Hematopoietic multipotent progenitor cell treated with erythropoietin and hydrocortisone succinate and interleukin-3 and kit ligand, for 17 days (in vitro differentiated cells): Measurements from ENCODE around the gene OR8B2.
"Not testable (repeated sequence)": the region's sequence is repeated elsewhere in the genome, so short reads cannot be mapped to it uniquely, and the experiment has no call there.

Experiments used
- DNase-seq: peaks from one replicate; pipeline ENCODE4 v3.0.0-alpha.2; 2015; ENCODE audit warnings: low spot score

OR8B2 gene, protein sequence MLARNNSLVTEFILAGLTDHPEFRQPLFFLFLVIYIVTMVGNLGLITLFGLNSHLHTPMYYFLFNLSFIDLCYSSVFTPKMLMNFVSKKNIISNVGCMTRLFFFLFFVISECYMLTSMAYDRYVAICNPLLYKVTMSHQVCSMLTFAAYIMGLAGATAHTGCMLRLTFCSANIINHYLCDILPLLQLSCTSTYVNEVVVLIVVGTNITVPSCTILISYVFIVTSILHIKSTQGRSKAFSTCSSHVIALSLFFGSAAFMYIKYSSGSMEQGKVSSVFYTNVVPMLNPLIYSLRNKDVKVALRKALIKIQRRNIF

DNA sequence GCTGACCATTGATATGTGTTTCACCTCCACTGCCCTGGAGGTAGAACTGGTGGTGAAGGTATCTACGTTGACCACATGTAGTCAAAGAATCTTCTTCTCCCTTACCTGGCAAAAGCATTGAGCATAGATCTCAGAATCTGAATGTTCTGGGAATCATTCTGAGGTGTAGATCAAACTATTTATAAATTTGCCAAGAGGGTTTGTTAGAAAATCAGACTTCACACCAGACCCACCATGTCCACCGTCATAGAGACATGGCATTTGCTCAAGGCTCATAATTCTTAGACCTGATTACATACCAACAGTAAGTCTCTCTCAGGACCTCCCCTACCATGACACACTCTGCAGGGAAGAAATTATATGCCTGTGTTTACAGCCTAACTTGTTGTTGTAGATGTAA is at the start of gene OR8B2:
OR8B2 (minus strand) TSS at position 101 of the 400 bp plus-strand sequence. CDS start 1,156 bp downstream, outside the sequence.
- DNase-seq, result no peak

DNA sequence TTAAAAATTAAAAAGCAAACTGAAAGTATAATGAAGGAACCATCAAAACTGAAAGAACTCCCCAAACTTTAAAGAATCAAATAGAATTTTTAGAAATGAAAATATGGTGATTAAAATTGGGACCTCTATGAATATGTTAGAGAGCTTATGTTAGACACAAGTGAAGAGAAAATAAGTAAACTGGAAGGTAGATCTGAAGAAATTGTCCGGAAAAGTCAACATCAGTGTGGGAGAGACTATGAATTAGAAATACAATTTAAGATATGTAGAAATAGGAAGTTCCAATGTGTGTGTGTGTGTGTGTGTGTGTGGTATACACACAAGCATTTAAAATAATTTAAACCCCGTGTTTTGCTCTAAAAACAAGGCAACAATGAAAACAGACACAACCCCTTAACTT is 45.3 kb upstream of the OR8B2 start:
- DNase-seq, result no peak

DNA sequence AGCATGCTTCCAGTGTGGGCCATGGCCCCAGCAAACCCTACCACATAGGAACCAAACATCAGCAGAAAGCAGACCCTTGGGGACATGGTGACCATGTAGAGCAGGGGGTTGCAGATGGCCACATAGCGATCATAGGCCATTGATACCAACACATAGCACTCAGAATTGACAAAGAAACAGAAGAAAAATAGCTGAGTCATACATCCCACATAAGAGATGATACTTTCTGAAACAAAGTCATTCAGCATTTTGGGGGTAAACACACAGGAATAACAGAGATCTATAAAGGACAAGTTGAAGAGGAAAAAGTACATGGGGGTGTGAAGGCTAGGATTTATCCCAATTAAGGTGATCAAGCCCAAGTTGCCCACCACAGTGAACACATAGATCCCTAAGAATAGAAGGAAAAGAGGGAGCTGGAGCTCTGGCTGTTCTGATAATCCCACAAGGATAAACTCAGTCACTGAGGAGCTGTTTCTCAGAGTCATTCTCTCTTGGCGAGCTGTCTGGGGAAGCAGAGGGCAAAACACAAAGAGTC is 40.2 kb upstream of the OR8B2 start, which contains the start of gene OR8B4:
OR8B4 (minus strand) TSS at position 488 of the 538 bp plus-strand sequence; CDS start at position 488, 0 bp downstream.
- DNase-seq, result no peak

DNA sequence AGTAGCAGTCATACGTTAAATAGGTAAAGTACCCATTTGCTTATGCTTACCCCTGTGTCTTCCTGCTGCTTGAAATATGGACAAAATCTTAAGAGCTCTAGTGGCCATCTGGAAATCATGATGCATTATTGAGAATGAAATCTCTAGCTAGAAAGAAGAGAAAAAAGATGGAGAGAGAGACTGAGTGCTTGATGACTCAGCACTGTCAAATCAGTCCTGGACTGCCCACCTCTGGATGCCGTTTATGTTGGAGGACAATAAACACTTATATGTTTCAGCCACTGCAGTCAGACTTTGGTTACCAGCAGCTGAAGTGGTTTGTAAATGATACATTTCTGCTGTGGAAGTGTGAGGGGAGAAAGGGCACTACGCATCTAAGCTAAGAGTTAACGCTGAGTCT is 36.7 kb upstream of the OR8B2 start:
- DNase-seq, result no peak

DNA sequence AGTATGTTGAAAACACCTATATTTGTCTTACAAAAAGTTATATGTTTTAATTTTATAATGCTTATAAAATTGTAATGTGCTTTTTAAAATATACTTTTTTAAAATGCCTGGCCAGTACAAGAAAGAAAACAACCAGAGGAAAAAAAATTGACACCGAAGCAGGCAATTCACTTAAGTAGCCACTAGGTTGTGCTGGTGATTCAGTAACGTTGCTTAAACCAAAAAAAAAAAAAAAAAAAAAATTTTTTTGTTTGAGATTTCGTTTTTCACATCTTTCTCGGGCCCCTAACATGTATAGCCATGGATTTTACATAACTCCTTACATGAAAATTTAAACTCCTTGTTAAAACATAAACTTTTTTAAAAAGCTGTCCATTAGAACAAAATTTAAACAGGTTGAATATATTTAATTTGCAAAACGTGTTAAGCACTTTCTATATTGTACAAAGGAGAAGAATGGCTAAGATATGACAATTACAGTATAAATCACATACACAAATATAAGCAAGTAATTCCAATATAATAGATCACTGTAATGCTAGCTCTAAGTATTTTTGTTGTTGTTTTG is 31.1 kb upstream of the OR8B2 start:
- DNase-seq, result no peak

DNA sequence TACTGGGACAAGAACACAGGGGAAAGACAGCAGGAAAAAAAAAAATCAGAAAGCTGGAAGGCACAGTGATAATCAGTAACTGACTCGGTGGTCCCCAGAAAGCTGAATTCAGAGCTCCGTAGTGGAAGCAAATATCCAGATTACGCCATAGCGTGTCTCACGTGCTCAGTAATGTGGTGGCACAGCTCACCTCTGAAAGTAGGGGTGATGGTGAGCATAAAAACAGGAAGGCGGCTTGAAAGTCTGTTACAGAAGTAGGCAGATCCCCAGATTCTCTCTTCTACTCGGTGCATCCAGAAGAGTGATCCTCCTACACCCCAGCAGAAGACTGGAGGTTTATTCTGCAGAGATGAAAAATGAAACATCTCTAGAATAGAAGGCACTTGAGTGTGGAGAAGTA is 25.6 kb upstream of the OR8B2 start:
- DNase-seq, result no peak

DNA sequence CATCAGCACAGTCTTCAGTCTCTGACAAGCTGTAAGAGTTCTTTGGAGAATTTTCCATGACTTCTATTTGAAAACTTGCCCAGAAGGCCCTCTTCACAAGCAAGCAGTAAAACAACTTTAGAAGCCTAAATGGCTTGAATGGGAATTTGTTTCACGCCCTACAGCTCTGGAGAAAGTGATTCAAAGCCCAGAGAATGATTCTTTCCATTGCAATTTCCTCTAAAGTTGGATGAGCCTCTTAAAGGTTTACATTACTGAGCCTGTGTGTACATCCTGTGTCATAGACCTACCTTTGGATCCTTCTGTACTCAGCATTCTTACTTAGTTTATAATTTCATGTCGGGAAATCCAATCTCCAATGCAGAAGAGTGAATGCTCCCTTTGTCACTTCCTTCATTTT is 21.3 kb upstream of the OR8B2 start:
- no peak for DNase-seq

DNA sequence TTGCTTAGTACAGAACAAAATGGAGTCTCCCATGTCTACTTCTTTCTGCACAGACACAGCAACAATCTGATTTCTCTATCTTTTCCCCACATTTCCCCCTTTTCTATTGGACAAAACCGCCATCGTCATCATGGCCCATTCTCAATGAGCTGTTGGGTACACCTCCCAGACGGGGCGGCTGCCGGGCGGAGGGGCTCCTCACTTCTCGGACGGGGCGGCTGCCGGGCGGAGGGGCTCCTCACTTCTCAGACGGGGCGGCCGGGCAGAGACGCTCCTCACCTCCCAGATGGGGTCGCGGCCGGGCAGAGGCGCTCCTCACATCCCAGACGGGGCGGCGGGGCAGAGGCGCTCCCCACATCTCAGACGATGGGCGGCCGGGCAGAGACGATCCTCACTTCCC is 18.9 kb upstream of the OR8B2 start:
- not testable (repeated sequence) for DNase-seq

DNA sequence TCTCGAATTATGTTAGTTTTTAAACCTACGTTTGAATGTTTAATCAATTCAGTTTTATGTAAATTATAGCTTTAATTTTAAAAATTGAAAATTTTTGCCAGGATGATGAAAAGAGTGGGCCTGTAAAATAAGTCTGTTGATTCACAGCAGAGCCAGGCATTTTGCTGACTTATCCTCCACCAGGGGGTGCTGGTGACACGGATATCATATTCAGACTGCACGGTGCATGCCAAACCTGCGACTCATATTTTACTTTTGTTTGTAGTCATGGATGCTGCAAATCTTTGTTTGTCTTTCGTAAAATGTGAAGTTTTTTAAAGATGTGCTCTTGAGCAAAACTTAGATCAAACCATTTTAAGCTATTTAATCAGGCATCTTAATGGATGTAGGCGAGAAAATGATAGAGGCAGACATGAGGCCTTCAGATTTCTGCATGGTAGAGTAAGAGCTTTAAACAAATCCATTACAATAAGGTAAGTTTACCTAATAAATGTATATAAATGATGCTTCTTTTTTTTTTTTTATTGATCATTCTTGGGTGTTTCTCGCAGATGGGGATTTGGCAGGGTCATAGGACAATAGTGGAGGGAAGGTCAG is 18.1 kb upstream of the OR8B2 start:
- DNase-seq, result peak; percentile 49

DNA sequence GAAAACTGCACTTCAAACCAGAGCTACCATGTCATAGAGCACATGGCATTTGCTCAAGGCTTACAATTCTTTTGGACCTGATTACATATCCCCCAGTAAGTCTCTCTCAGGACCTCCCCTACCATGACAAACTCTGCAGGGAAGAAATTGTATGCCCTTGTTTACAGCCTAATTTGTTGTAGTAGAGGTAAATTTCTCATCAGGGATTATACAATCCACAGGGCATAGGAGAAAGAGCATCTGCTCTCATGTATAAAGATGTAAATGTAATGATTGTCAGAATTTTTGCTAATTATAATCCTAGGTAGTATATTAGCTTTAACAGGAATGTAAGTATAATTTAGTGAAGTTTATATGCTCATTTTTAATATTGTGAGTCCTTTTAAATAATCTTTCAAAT is 14.6 kb upstream of the OR8B2 start, which contains the start of gene OR8B3:
OR8B3 (minus strand) TSS at position 101 of the 400 bp plus-strand sequence. CDS start 1,673 bp downstream, outside the sequence.
- no peak for DNase-seq

DNA sequence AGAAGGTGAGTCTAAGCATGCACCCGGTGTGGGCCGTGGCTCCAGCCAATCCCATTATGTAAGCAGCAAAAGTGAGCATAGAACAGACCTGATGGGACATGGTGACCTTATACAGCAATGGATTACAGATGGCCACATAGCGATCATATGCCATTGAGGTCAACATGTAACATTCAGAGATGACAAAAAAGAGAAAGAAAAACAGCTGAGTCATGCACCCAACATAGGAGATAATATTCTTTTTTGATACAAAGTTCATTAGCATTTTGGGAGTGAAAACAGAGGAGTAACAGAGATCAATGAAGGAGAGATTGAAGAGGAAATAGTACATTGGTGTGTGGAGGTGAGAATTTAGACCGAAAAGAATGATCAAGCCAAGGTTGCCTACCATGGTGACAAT is 12.5 kb upstream of the OR8B2 start:
- not testable (repeated sequence) for DNase-seq

DNA sequence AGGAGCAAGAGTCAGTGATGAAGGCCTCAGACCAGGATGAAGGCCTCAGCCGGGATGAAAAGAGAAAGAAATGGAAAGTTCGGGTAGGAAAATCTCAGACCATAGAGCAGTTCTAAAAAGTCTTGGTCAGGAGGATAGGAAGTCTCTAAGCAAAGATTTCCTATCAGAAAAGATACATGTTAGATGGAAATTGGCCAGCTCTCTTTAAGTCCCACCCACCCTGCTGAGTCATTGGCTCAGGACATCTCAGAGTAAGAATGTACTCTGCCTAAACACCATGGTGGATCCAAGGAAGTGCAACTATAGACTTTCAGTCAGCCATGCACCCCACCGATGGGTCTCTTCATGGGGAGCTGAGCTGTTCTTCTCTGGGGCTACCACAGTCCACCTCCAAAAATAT is 10.1 kb upstream of the OR8B2 start:
- DNase-seq, result no peak

DNA sequence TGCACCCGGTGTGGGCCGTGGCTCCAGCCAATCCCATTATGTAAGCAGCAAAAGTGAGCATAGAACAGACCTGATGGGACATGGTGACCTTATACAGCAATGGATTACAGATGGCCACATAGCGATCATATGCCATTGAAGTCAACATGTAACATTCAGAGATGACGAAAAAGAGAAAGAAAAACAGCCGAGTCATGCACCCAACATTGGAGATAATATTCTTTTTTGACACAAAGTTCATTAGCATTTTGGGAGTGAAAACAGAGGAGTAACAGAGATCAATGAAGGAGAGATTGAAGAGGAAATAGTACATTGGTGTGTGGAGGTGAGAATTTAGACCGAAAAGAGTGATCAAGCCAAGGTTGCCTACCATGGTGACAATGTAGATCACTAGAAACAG is 1.4 kb downstream of the OR8B2 start:
- DNase-seq, result not testable (repeated sequence)

DNA sequence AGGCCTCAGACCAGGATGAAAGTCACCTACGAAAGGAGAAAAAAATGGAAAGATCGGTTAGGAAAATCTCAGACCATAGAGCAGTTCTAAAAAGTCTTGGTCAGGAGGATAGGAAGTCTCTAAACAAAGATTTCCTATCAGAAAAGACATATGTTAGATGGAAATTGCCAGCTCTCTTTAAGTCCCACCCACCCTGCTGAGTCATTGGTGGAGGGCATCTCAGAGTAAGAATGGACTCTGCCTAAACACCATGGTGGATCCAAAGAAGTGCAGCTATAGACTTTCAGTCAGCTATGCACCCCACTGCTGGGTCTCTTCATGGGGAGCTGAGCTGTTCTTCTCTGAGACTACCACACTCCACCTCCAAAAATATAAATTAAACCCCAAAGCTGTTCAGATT is 3.7 kb downstream of the OR8B2 start:
- DNase-seq, result no peak

DNA sequence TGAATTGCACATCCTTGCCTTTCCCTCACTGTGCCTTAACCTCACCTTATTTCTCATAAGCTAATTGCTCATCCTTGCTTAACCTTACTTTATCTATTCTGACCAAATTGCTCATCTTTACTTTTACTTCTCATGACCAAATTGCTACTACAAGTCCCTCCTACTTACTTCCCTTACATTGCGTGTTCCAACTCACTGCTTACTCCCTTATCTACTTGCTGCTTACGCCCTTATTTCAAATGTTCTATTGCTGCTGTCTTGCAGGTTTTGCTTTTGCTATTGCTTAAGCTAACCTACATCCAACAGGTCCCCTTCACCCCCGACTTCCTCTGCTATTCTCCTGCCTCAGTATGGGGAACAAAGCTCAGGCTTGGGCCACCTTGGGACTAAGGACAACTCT is 8.0 kb downstream of the OR8B2 start:
- DNase-seq, result no peak

DNA sequence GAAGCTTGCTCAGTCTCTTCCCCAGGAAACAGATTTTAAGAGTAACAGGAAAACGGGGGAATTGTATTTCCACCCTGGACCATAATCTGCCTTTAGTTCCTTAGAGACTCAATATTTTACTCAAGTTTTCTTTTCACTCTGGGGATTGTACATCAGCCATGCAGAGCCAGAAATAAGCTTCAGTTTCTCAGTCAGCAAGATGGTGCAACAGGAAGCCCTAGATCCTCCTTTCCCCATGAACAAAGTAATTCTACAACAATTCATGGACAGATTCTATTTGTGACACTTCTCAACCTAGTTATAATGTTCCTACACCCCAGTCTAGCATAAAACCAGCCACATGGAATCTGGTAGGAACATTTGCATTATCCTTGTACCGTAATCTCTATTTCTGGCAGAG is 24.7 kb downstream of the OR8B2 start:
- no peak for DNase-seq

DNA sequence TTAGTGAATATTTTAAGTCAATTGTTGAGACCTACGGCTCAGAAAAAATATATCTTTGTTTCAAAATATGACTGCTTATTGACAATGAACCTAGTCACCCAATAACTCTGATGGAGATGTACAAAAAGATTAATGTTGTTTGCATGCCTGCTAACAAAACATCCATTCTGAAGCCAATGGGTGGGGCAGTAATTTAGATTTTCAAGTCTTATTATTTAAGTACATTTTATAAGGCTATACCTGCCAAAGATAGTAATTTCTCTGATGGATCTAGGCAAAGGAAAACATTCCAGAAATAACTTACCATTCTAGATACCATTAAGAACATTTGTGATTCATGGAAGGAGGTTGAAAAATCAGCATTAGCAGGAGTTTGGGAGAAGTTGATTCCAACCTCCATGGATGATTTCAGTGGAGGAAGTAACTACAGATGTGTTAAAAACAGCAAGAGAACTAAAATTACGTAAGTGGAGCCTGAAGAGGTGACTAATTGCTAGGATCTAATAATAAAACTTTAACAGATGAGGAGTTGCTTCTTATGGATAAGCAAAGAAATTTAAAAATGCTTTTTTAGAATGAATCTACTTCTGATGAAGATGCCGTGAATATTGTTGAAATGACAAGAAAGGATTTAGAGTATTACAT is 37.9 kb downstream of the OR8B2 start:
- no peak for DNase-seq

DNA sequence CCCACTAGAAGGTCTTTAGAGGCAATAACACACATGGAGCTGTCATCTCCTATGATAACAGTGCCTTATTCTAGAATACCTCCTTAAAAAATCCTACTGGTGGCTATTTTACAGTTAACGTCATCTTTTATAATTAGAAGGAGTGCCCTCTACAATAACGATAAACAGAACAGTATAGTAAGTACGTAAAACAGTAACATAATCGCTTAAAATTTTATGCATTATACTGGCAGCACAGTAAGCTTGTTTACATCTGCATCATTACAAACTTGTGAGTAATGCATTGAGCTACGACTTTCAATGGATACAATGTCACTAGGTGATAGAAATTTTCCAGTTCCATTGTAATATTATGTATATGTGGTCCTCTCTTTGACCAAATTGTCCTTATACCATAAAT is 40.0 kb downstream of the OR8B2 start:
- DNase-seq, result no peak

DNA sequence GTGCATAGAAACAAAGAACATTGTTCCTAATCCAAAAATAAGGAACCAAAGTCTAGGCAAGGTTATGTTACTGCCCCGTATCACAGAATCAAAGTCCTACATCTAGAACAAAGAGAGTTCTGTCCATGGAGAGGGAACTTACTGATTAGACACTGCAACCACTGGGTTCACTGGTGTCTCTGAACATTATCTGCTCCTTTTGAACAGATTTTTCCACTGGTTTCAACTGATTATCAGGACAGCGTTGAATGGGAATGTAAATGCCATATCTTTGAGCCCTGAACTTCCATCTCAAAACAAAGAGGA is 44.2 kb downstream of the OR8B2 start:
- no peak for DNase-seq

DNA sequence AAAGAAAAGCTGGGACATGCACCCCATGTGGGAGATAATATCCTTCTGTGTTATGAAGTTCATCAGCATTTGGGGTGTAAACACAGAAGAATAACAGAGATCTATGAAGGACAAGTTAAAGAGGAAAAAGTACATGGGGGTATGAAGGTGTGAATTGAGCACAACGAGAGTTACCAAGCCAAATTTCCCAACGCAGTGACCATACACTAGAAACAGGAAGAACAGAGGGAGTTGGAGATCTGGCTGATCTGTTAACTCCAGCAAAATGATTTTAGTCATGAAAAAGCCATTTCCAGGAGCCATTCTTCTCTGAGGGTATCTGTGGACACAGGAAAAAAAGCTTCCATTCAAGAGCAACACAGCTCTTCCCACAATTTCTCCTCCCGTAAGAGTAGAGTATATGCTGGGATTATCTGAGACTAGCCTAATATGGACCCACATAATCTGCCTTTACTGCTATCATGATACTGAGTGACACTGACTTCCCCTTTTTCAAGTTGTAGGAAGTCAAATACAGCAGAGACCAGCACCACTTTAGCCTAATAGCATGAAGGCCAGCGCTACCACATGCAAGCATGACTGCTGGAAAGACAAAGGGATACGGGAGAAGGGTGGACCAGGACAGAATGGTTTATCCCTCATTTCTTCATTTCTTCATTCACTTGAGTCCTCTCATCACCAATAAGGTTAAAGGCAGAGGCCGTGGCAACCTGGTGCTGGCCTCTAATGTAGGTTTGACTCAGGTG is 44.7 kb downstream of the OR8B2 start:
- DNase-seq, result no peak
